HCT116 (cell line): ENCODE data around the gene TFDP1. TPM values are rescaled to one million over a fixed set of nuclear protein-coding genes. Genes with fewer than 3 reads are reported as not detected.

Experiments used
- ATAC-seq: fragments of 200-7000 bp; cut with Tn5 transposase; 2 replicates; pipeline ENCODE4 v1.9.1; 2020; ENCODE audit warnings: mild to moderate bottlenecking, moderate library complexity
- BruUV-seq: library from RNA; stranded (reverse); fragments of 400-500 nt; replicated peaks from 2 replicates; lab custom pipeline; 2021; lab: Mats Ljungman, UMichigan
- CTCF ChIA-PET: fragments of 300-600 bp; sonication (Branson Sonifier 250); formaldehyde crosslinking; loops from one replicate; lab custom pipeline; 2021; ENCODE audit warnings: antibody characterized with exemption; lab: Charles Lee
- POLR2A ChIA-PET: fragments of 300-600, 350-600 bp; sonication (Branson Sonifier 250); formaldehyde crosslinking; loops from one replicate; lab custom pipeline; 2021; ENCODE audit warnings: antibody characterized with exemption; lab: Charles Lee
- RAD21 ChIA-PET, 2 experiments: fragments of 300-600 bp; sonication (Branson Sonifier 250); formaldehyde crosslinking; loops; one replicate each; lab custom pipeline; 2023; ENCODE audit warnings: low total read pairs in 2 of 2; ENCODE audit not compliant: uncharacterized antibody in 2 of 2, unreplicated experiment in 2 of 2, low non-redundant PET in 1 of 2; lab: Charles Lee
- DNase-seq: peaks from one replicate; pipeline ENCODE4 v3.0.0-alpha.2; 2010; ENCODE audit warnings: low read depth, low spot score
- H2AFZ ChIP-seq: fragments of 200-600 bp; shearing (Covaris generic), sonication (generic); 2 replicates; pipeline ENCODE4 v1.6.1; 2017; ENCODE audit warnings: low read depth, mixed run types, mixed read lengths, antibody characterized with exemption, low read length; ENCODE audit not compliant: poor library complexity, severe bottlenecking
- H3K27ac ChIP-seq: 2 replicates; pipeline ENCODE4 v1.5.1; 2012; ENCODE audit warnings: low read depth, low read length
- H3K27me3 ChIP-seq: fragments of 200-600 bp; sonication (generic); 2 replicates; pipeline ENCODE4 v1.6.1; 2016; ENCODE audit warnings: mixed run types, low read length, mixed read lengths; ENCODE audit not compliant: insufficient read depth
- H3K36me3 ChIP-seq, 2 experiments: fragments of 200-500 bp in 1 of 2; fragments of 200-600 bp in 1 of 2; sonication (Bioruptor generic) in 1 of 2; sonication (generic) in 1 of 2; 2 replicates each; pipeline versions ENCODE4 v1.5.1 to v1.6.1; 2014 to 2016; ENCODE audit warnings: low read length in 2 of 2, inconsistent platforms in 1 of 2, mixed read lengths in 1 of 2, mixed run types in 1 of 2; ENCODE audit not compliant: insufficient read depth in 2 of 2, control insufficient read depth in 1 of 2
- H3K4me1 ChIP-seq, 2 experiments: fragments of 200-600 bp in 1 of 2; sonication (generic) in 1 of 2; 2 replicates each; pipeline versions ENCODE4 v1.5.1 to v1.6.1; 2012 to 2017; ENCODE audit warnings: low read length in 2 of 2, inconsistent platforms in 1 of 2, mild to moderate bottlenecking in 1 of 2, mixed read lengths in 1 of 2, mixed run types in 1 of 2, moderate library complexity in 1 of 2; ENCODE audit not compliant: insufficient read depth in 2 of 2, control insufficient read depth in 1 of 2
- H3K4me2 ChIP-seq: fragments of 200-600 bp; sonication (generic); 2 replicates; pipeline ENCODE4 v1.6.1; 2017; ENCODE audit warnings: mixed run types, low read length, mixed read lengths
- H3K4me3 ChIP-seq, 2 experiments: fragments of 200-600 bp in 1 of 2; sonication (generic) in 1 of 2; replicated peaks in 1 of 2; 2 replicates each; pipeline ENCODE4 v1.5.1; 2011 to 2016; ENCODE audit warnings: low read length in 2 of 2, control low read depth in 1 of 2, low read depth in 1 of 2, mild to moderate bottlenecking in 1 of 2, mixed read lengths in 1 of 2, mixed run types in 1 of 2
- H3K79me2 ChIP-seq: fragments of 200-600 bp; sonication (generic); 2 replicates; pipeline ENCODE4 v1.6.1; 2017; ENCODE audit warnings: mild to moderate bottlenecking, mixed run types, low read length, moderate library complexity, mixed read lengths; ENCODE audit not compliant: insufficient read depth
- H3K9ac ChIP-seq: fragments of 200-600 bp; sonication (generic); 2 replicates; pipeline ENCODE4 v1.6.1; 2016; ENCODE audit warnings: low read length, mixed read lengths
- H3K9me2 ChIP-seq: fragments of 200-600 bp; sonication (generic), shearing (Covaris generic); 2 replicates; pipeline ENCODE4 v1.6.1; 2017; ENCODE audit warnings: mixed run types, mild to moderate bottlenecking, moderate library complexity; ENCODE audit not compliant: insufficient read depth
- H3K9me3 ChIP-seq, 2 experiments: fragments of 200-500 bp in 1 of 2; fragments of 200-600 bp in 1 of 2; sonication (Bioruptor generic) in 1 of 2; sonication (generic) in 1 of 2; 2 replicates each; pipeline ENCODE4 v1.6.1; 2014 to 2017; ENCODE audit warnings: low read length in 2 of 2, mixed read lengths in 2 of 2, inconsistent platforms in 1 of 2, low read depth in 1 of 2, mild to moderate bottlenecking in 1 of 2, mixed run types in 1 of 2, moderate library complexity in 1 of 2; ENCODE audit not compliant: control insufficient read depth in 1 of 2, insufficient read depth in 1 of 2
- H4K20me1 ChIP-seq: fragments of 200-600 bp; sonication (generic), shearing (Covaris generic); 2 replicates; pipeline ENCODE4 v1.6.1; 2017; ENCODE audit warnings: mixed run types, mild to moderate bottlenecking, moderate library complexity; ENCODE audit not compliant: insufficient read depth
- CBX3 ChIP-seq: IDR thresholded peaks from 2 replicates; pipeline ENCODE4 v1.6.1; 2012; ENCODE audit warnings: low read depth
- CEBPB ChIP-seq: IDR thresholded peaks from 2 replicates; pipeline ENCODE4 v1.6.1; 2012; ENCODE audit warnings: low read depth
- CTCF ChIP-seq, 3 experiments: fragments of 200-600 bp in 1 of 3; sonication (generic) in 1 of 3; IDR thresholded peaks in 2 of 3; conservative IDR thresholded peaks in 1 of 3; 2 replicates each; pipeline ENCODE4 v1.5.1; 2012 to 2017; ENCODE audit warnings: low read depth in 2 of 3, low read length in 2 of 3, antibody characterized with exemption in 1 of 3, borderline replicate concordance in 1 of 3, control low read depth in 1 of 3, mild to moderate bottlenecking in 1 of 3, mixed read lengths in 1 of 3, mixed run types in 1 of 3, moderate library complexity in 1 of 3; ENCODE audit not compliant: insufficient read depth in 1 of 3
- EGR1 ChIP-seq: IDR thresholded peaks from 2 replicates; pipeline ENCODE4 v1.6.1; 2012; ENCODE audit warnings: low read depth
- ELF1 ChIP-seq: IDR thresholded peaks from 2 replicates; pipeline ENCODE4 v1.6.1; 2012; ENCODE audit warnings: low read depth, borderline replicate concordance
- EZH2 ChIP-seq: fragments of 200-600 bp; sonication (generic); IDR thresholded peaks from 2 replicates; pipeline ENCODE4 v1.6.1; 2017; ENCODE audit warnings: antibody characterized with exemption, mixed run types
- FOSL1 ChIP-seq: IDR thresholded peaks from 2 replicates; pipeline ENCODE4 v1.6.1; 2012; ENCODE audit warnings: low read depth
- JUND ChIP-seq: IDR thresholded peaks from 2 replicates; pipeline ENCODE4 v1.6.1; 2012
- POLR2AphosphoS5 ChIP-seq: IDR thresholded peaks from 2 replicates; pipeline ENCODE4 v1.6.1; 2011; ENCODE audit warnings: mild to moderate bottlenecking, low read depth, low read length, moderate library complexity
- RAD21 ChIP-seq: IDR thresholded peaks from 2 replicates; pipeline ENCODE4 v1.6.1; 2012; ENCODE audit warnings: low read depth, mild to moderate bottlenecking
- REST ChIP-seq: IDR thresholded peaks from 2 replicates; pipeline ENCODE4 v1.6.1; 2012; ENCODE audit warnings: low read depth
- SIN3A ChIP-seq: IDR thresholded peaks from 2 replicates; pipeline ENCODE4 v1.6.1; 2012; ENCODE audit warnings: low read depth
- SP1 ChIP-seq: IDR thresholded peaks from 2 replicates; pipeline ENCODE4 v1.6.1; 2012; ENCODE audit warnings: low read depth
- SRF ChIP-seq: IDR thresholded peaks from 2 replicates; pipeline ENCODE4 v1.6.1; 2012; ENCODE audit warnings: low read depth
- YY1 ChIP-seq: IDR thresholded peaks from 2 replicates; pipeline ENCODE4 v1.6.1; 2011; ENCODE audit warnings: low read length, low read depth, moderate library complexity, mild to moderate bottlenecking; ENCODE audit not compliant: insufficient replicate concordance; ENCODE audit errors: extremely low read depth
- ZBTB33 ChIP-seq: IDR thresholded peaks from 2 replicates; pipeline ENCODE4 v1.6.1; 2011; ENCODE audit warnings: mild to moderate bottlenecking, low read length, moderate library complexity; ENCODE audit not compliant: insufficient replicate concordance; ENCODE audit errors: extremely low read depth
- ZNF274 ChIP-seq: fragments of 200-500 bp; sonication (Bioruptor generic); IDR thresholded peaks from 2 replicates; pipeline ENCODE4 v1.6.1; 2014; ENCODE audit warnings: mild to moderate bottlenecking, low read depth, low read length, inconsistent platforms
- intact Hi-C: fragments of 100-400 bp; cut with micrococcal nuclease; formaldehyde crosslinking; loops from 2 replicates; pipeline ENCODE4 v1.10.0; 2022
- total RNA-seq: library from RNA; stranded (reverse); gene quantifications from one replicate; pipeline ENCODE4 v1.2.1, GENCODE V29; 2021; ENCODE audit not compliant: unreplicated experiment

TFDP1 gene
- total RNA-seq, 1 experiment from 2014 or later = 169 TPM

- TF ChIP-seq YY1 (no peak), JUND (no peak), FOSL1 (no peak), SP1 (no peak), CEBPB (no peak), POLR2AphosphoS5 (peak; percentile 66)
Observed at GRCh38 chr13:113584205-113584869, at the start of gene TFDP1 (continued).

GRCh38 chr13:113535381-113535781 lies 49.2 kb upstream of the TFDP1 start:
- BruUV-seq = no TSS peak
- H3K36me3 ChIP-seq = no peaks in the 10 kb centered on the region; a peak in 2 of 4 replicates

More at GRCh38 chr13:113535381-113535781, 49.2 kb upstream of the TFDP1 start:
- DNase-seq (no peak), ATAC-seq (no peak)
- intact Hi-C loops = no loop called here
- H3K27me3 ChIP-seq = no peaks in the 10 kb centered on the region
- no peak overlapping the region for H3K27ac ChIP-seq
- TF ChIP-seq JUND = no peak
- TF ChIP-seq CTCF (IDR thresholded peaks at IDR 0.05 in 2 of 3, conservative IDR thresholded peaks at IDR 0.05 in 1 of 3; ENCODE audit: borderline replicate concordance in 1 of 3, insufficient read depth in 1 of 3, low read depth in 2 of 3, low read length in 2 of 3) = no peak
- TF ChIP-seq CBX3 = no peak
- no peak for TF ChIP-seq RAD21
- TF ChIP-seq ZNF274 = no peak
- TF ChIP-seq EGR1 = no peak
- TF ChIP-seq ELF1 = no peak
- no peak for TF ChIP-seq REST
- no peak for TF ChIP-seq CEBPB
- no peak for TF ChIP-seq YY1
- TF ChIP-seq SIN3A = no peak
- no peak for TF ChIP-seq SRF
- no peak for TF ChIP-seq EZH2
- no peak for TF ChIP-seq FOSL1
- TF ChIP-seq ZBTB33 = no peak
- no peak overlapping the region for H2AFZ ChIP-seq
- no peaks in the 10 kb centered on the region for H3K9me2 ChIP-seq
- CTCF ChIA-PET = no interaction called here
- peaks cover 0 to 9% of the 10 kb centered on the region in 2 experiments; a peak in 2 of 4 replicates for H3K4me1 ChIP-seq
- RAD21 ChIA-PET = no interaction called here
- H3K79me2 ChIP-seq = no peaks in the 10 kb centered on the region
- no peak overlapping the region for H3K4me3 ChIP-seq
- H3K4me2 ChIP-seq = no peak overlapping the region
- POLR2A ChIA-PET = no interaction called here
- no peaks in the 10 kb centered on the region for H4K20me1 ChIP-seq
- no peak overlapping the region for H3K9ac ChIP-seq
- no peaks in the 10 kb centered on the region for H3K9me3 ChIP-seq
